ENCODE results near the gene PACS1.

PACS1 gene

GRCh38 chr11:66219846-66220565 is 149.9 kb downstream of the PACS1 start:
- no peak overlapping the region for H2AFZ ChIP-seq (ENCODE audit: low read length)
- H3K4me2 ChIP-seq (ENCODE audit: low read depth, low read length, poor library complexity, severe bottlenecking) = no peak overlapping the region
- TF ChIP-seq EZH2phosphoT487 (IDR thresholded peaks at IDR 0.05; ENCODE audit: borderline replicate concordance) = no peak
- no peak for TF ChIP-seq CTCF (conservative IDR thresholded peaks at IDR 0.05; ENCODE audit: low read length)
- H3K4me1 ChIP-seq (ENCODE audit: insufficient read depth, low read length, poor library complexity, severe bottlenecking) = peaks cover 4% of the 10 kb centered on the region
- no peak overlapping the region for H3K9ac ChIP-seq (ENCODE audit: low read depth, low read length, poor library complexity, severe bottlenecking)
- no peaks in the 10 kb centered on the region for H3F3A ChIP-seq (ENCODE audit: low read depth)
- H3K36me3 ChIP-seq (ENCODE audit: insufficient read depth, low read length) = no peaks in the 10 kb centered on the region; the same call in 1 of the 2 replicates
- no peaks in the 10 kb centered on the region for H3K27me3 ChIP-seq (ENCODE audit: insufficient read depth, low read length, poor library complexity, severe bottlenecking)
- H3K4me3 ChIP-seq (ENCODE audit: low read length, poor library complexity, severe bottlenecking) = no peak overlapping the region
- H3K79me2 ChIP-seq (ENCODE audit: insufficient read depth, low read length) = no peaks in the 10 kb centered on the region
- no peaks in the 10 kb centered on the region for H4K20me1 ChIP-seq (ENCODE audit: insufficient read depth, low read length, poor library complexity, severe bottlenecking)
- no peaks in the 10 kb centered on the region for H3K9me3 ChIP-seq (ENCODE audit: insufficient read depth, low read depth, low read length)
- no peaks in the 10 kb centered on the region for H3K9me2 ChIP-seq (replicated peaks; ENCODE audit: low read depth, low read length)

GRCh38 chr11:66220566-66220935 is 150.5 kb downstream of the PACS1 start:
- no peaks in the 10 kb centered on the region for H3F3A ChIP-seq (ENCODE audit: low read depth)
- H4K20me1 ChIP-seq (ENCODE audit: insufficient read depth, low read length, poor library complexity, severe bottlenecking) = no peaks in the 10 kb centered on the region
- no peak overlapping the region for H3K9ac ChIP-seq (ENCODE audit: low read depth, low read length, poor library complexity, severe bottlenecking)
- H3K4me2 ChIP-seq (ENCODE audit: low read depth, low read length, poor library complexity, severe bottlenecking) = no peak overlapping the region
- no peak overlapping the region for H2AFZ ChIP-seq (ENCODE audit: low read length)
- H3K9me2 ChIP-seq (replicated peaks; ENCODE audit: low read depth, low read length) = no peaks in the 10 kb centered on the region
- no peaks in the 10 kb centered on the region for H3K9me3 ChIP-seq (ENCODE audit: insufficient read depth, low read depth, low read length)
- no peak overlapping the region for H3K4me3 ChIP-seq (ENCODE audit: low read length, poor library complexity, severe bottlenecking)
- no peaks in the 10 kb centered on the region; the same call in 1 of the 2 replicates for H3K36me3 ChIP-seq (ENCODE audit: insufficient read depth, low read length)
- H3K27me3 ChIP-seq (ENCODE audit: insufficient read depth, low read length, poor library complexity, severe bottlenecking) = no peaks in the 10 kb centered on the region
- TF ChIP-seq CTCF (conservative IDR thresholded peaks at IDR 0.05; ENCODE audit: low read length) = no peak
- no peak for TF ChIP-seq EZH2phosphoT487 (IDR thresholded peaks at IDR 0.05; ENCODE audit: borderline replicate concordance)
- H3K79me2 ChIP-seq (ENCODE audit: insufficient read depth, low read length) = no peaks in the 10 kb centered on the region
- peaks cover 4% of the 10 kb centered on the region for H3K4me1 ChIP-seq (ENCODE audit: insufficient read depth, low read length, poor library complexity, severe bottlenecking)

- no peaks in the 10 kb centered on the region for H3K9me2 ChIP-seq (replicated peaks; ENCODE audit: low read depth, low read length)
- H3K79me2 ChIP-seq (ENCODE audit: insufficient read depth, low read length) = no peaks in the 10 kb centered on the region
- no peaks in the 10 kb centered on the region; the same call in 1 of the 2 replicates for H3K36me3 ChIP-seq (ENCODE audit: insufficient read depth, low read length)
- peaks cover 4% of the 10 kb centered on the region for H3K4me1 ChIP-seq (ENCODE audit: insufficient read depth, low read length, poor library complexity, severe bottlenecking)
- TF ChIP-seq EZH2phosphoT487 (IDR thresholded peaks at IDR 0.05; ENCODE audit: borderline replicate concordance) (no peak), CTCF (conservative IDR thresholded peaks at IDR 0.05; ENCODE audit: low read length) (no peak)
- no peak overlapping the region for H3K4me2 ChIP-seq (ENCODE audit: low read depth, low read length, poor library complexity, severe bottlenecking)
- H3K27me3 ChIP-seq (ENCODE audit: insufficient read depth, low read length, poor library complexity, severe bottlenecking) = no peaks in the 10 kb centered on the region
- no peaks in the 10 kb centered on the region for H3F3A ChIP-seq (ENCODE audit: low read depth)
- no peak overlapping the region for H2AFZ ChIP-seq (ENCODE audit: low read length)
- H3K9ac ChIP-seq (ENCODE audit: low read depth, low read length, poor library complexity, severe bottlenecking) = no peak overlapping the region
- H3K9me3 ChIP-seq (ENCODE audit: insufficient read depth, low read depth, low read length) = no peaks in the 10 kb centered on the region
- H4K20me1 ChIP-seq (ENCODE audit: insufficient read depth, low read length, poor library complexity, severe bottlenecking) = no peaks in the 10 kb centered on the region
- no peak overlapping the region for H3K4me3 ChIP-seq (ENCODE audit: low read length, poor library complexity, severe bottlenecking)
These were observed 150.9 kb downstream of the PACS1 start for GRCh38 chr11:66221012-66221411.
